KMS-11 (cell line): Measurements from ENCODE around the gene PLXDC1.

ENCODE experiments used
- H2AFZ ChIP-seq: fragments of 200-600 bp; sonication (generic); 2 replicates; pipeline ENCODE4 v1.6.1; 2016; ENCODE audit warnings: antibody characterized with exemption, mixed run types, low read depth
- H3K27ac ChIP-seq: fragments of 200-600 bp; sonication (generic); 2 replicates; pipeline ENCODE4 v1.6.1; 2016; ENCODE audit warnings: mild to moderate bottlenecking, mixed run types
- H3K27me3 ChIP-seq: fragments of 200-600 bp; sonication (generic); 2 replicates; pipeline ENCODE4 v1.6.1; 2017; ENCODE audit warnings: mild to moderate bottlenecking, low read depth, mixed run types, moderate library complexity; ENCODE audit not compliant: insufficient read depth
- H3K36me3 ChIP-seq: fragments of 200-600 bp; sonication (generic); 2 replicates; pipeline ENCODE4 v1.6.1; 2017; ENCODE audit warnings: mild to moderate bottlenecking, mixed run types; ENCODE audit not compliant: insufficient read depth
- H3K4me1 ChIP-seq: fragments of 200-600 bp; sonication (generic); 2 replicates; pipeline ENCODE4 v1.6.1; 2016; ENCODE audit warnings: mild to moderate bottlenecking, low read depth, mixed run types; ENCODE audit not compliant: poor library complexity, severe bottlenecking
- H3K4me2 ChIP-seq: fragments of 200-600 bp; sonication (generic); 2 replicates; pipeline ENCODE4 v1.7.0; 2016; ENCODE audit warnings: mild to moderate bottlenecking, mixed run types
- H3K4me3 ChIP-seq: fragments of 200-600 bp; sonication (generic); IDR thresholded peaks from 2 replicates; pipeline ENCODE4 v1.6.1; 2017; ENCODE audit warnings: low read depth, low read length, mixed read lengths; ENCODE audit not compliant: insufficient read depth
- H3K79me2 ChIP-seq: fragments of 200-600 bp; sonication (generic); 2 replicates; pipeline ENCODE4 v1.6.1; 2016; ENCODE audit warnings: low read depth, mixed run types; ENCODE audit not compliant: insufficient read depth
- H3K9ac ChIP-seq: fragments of 200-600 bp; sonication (generic); 2 replicates; pipeline ENCODE4 v1.6.1; 2016; ENCODE audit warnings: mild to moderate bottlenecking, mixed run types
- H4K20me1 ChIP-seq: fragments of 200-600 bp; sonication (generic); 2 replicates; pipeline ENCODE4 v1.6.1; 2016; ENCODE audit warnings: mild to moderate bottlenecking, mixed run types; ENCODE audit not compliant: insufficient read depth
- TF ChIP-seq, protein P1 (sequence below): fragments of 200-600 bp; sonication (generic); conservative IDR thresholded peaks from 2 replicates; pipeline ENCODE4 v1.6.1; 2017; ENCODE audit warnings: low read depth, mild to moderate bottlenecking, antibody characterized with exemption, low read length, moderate library complexity, mixed read lengths

PLXDC1 gene

GRCh38 chr17:39192901-39193300, 41.5 kb upstream of the PLXDC1 start:
- TF ChIP-seq, protein P1, sequence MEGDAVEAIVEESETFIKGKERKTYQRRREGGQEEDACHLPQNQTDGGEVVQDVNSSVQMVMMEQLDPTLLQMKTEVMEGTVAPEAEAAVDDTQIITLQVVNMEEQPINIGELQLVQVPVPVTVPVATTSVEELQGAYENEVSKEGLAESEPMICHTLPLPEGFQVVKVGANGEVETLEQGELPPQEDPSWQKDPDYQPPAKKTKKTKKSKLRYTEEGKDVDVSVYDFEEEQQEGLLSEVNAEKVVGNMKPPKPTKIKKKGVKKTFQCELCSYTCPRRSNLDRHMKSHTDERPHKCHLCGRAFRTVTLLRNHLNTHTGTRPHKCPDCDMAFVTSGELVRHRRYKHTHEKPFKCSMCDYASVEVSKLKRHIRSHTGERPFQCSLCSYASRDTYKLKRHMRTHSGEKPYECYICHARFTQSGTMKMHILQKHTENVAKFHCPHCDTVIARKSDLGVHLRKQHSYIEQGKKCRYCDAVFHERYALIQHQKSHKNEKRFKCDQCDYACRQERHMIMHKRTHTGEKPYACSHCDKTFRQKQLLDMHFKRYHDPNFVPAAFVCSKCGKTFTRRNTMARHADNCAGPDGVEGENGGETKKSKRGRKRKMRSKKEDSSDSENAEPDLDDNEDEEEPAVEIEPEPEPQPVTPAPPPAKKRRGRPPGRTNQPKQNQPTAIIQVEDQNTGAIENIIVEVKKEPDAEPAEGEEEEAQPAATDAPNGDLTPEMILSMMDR, result no peak
- no peak overlapping the region for H3K9ac ChIP-seq
- peaks cover 4% of the 10 kb centered on the region; the same call in 1 of the 2 replicates for H3K79me2 ChIP-seq
- peaks cover 23% of the 10 kb centered on the region for H3K4me1 ChIP-seq
- no peak overlapping the region for H3K4me3 ChIP-seq
- H3K36me3 ChIP-seq, result no peaks in the 10 kb centered on the region
- H3K4me2 ChIP-seq, result no peak overlapping the region
- H3K27me3 ChIP-seq, result no peaks in the 10 kb centered on the region
- H2AFZ ChIP-seq, result no peak overlapping the region
- H3K27ac ChIP-seq, result no peak overlapping the region
- H4K20me1 ChIP-seq, result no peaks in the 10 kb centered on the region

DNA sequence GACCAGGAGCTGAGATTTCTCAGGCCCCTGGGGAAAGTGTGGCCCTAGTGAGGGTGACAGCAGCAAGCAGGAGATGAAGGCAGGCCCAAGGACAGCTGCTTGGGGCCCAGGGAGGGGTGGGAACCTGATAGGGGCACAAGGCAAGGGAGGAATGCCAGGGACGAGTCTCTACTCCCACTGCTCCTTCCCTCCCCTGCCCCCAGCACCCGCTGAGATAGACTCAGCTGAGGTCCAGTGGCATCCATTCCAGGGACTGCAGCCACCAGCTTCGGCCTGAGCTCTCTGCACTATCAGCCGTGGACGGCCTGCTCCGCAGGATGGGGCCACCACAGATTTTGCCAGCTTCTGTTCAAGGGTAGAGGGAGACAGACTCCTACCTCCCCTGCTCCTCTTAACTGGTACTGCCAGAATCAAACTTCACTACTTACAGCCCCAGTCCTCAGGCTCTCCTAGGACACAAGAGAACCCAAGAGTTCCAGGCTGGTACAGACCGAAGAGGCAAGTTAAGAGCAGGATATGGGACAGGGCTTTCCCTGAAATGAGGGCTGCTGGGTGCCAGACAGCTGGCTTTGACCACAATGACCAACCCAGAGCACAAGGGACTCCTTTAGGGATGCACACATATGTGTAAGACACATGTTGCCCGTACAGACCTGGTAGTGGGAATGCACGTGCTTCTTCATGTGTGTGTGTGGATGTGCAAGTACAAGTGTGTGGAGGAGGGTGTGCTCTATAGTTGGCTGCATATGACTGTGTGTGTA, 40.5 kb upstream of the PLXDC1 start:
- Histone ChIP-seq H3K4me2 (no peak overlapping the region), H3K27ac (no peak overlapping the region), H3K4me3 (no peak overlapping the region), H3K9ac (no peak overlapping the region), H3K36me3 (no peaks in the 10 kb centered on the region), H2AFZ (no peak overlapping the region), H3K79me2 (peaks cover 4% of the 10 kb centered on the region; the same call in 1 of the 2 replicates), H4K20me1 (no peaks in the 10 kb centered on the region), H3K4me1 (peaks cover 22% of the 10 kb centered on the region), H3K27me3 (no peaks in the 10 kb centered on the region)
- TF ChIP-seq, protein P1, result no peak

GRCh38 chr17:39187152-39187830, 35.9 kb upstream of the PLXDC1 start:
- Histone ChIP-seq H3K4me3 (no peak overlapping the region), H3K4me2 (no peak overlapping the region), H4K20me1 (no peaks in the 10 kb centered on the region), H3K9ac (no peak overlapping the region), H3K27me3 (no peaks in the 10 kb centered on the region), H3K27ac (no peak overlapping the region), H3K79me2 (no peaks in the 10 kb centered on the region), H3K36me3 (no peaks in the 10 kb centered on the region), H2AFZ (no peak overlapping the region), H3K4me1 (peaks cover 8% of the 10 kb centered on the region)
- TF ChIP-seq, protein P1, result no peak

DNA sequence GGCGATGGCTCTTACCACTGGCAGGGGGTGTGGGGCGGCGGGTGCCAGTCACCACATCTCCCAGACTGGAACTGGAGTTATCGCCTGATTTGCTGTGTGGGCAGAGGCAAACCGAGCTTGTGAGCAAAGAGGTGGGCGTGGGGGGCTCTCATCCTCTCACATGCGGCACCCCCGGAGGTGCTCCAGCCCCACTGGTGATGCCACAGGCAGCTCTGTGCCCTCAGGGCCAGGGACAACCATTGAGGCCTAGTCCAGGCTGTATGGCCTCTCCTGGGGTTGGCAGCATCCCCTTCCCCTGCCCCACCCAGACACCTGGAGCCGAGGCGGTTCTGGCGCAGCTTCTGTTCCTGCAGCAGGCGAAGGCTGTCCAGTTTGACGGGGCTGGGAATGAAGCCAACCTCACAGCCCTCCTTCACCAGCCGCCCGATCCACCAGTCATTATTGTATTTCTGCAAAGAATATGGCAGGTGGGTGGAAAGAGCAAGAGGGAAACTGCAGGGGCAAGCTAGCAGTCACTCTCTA, 35.1 kb upstream of the PLXDC1 start:
- Histone ChIP-seq H2AFZ (no peak overlapping the region), H3K27ac (no peak overlapping the region), H3K4me3 (no peak overlapping the region), H3K9ac (no peak overlapping the region), H4K20me1 (no peaks in the 10 kb centered on the region), H3K36me3 (no peaks in the 10 kb centered on the region; the same call in 1 of the 2 replicates), H3K79me2 (no peaks in the 10 kb centered on the region), H3K4me2 (no peak overlapping the region), H3K4me1 (peaks cover 8% of the 10 kb centered on the region), H3K27me3 (no peaks in the 10 kb centered on the region)
- TF ChIP-seq, protein P1, result no peak
